ENCODE measurements around the gene ULK1. TPM values are rescaled to one million over a fixed set of nuclear protein-coding genes. Genes with fewer than 3 reads are reported as not detected.

The ULK1 gene
- total and polyA plus RNA-seq, 2 of the 13 experiments (the other 11 are each of a cell fraction or from before 2014, with no cell fraction given) = 2.8 to 10.1 TPM

GRCh38 chr12:131855521-131856142 is 38.8 kb upstream of the ULK1 start:
- in situ Hi-C loops (cut with HindIII; ENCODE audit: extremely low pct_ligation_motif_present, low pct_unique_long_range_greater_than_20kb) = no loop called here
- POLR2A ChIA-PET = no interaction called here

More at GRCh38 chr12:131855521-131856142, 38.8 kb upstream of the ULK1 start:
- ATAC-seq (no peak), DNase-seq (ENCODE audit: low spot score) (no peak), FAIRE-seq (no peak)
- Histone ChIP-seq H4K20me1 (ENCODE audit: insufficient read depth, low read length) (no peaks in the 10 kb centered on the region), H3K27ac (ENCODE audit: extremely low read length, insufficient read depth, low read length) (no peak overlapping the region), H3K4me1 (ENCODE audit: insufficient read depth, low read length) (peaks cover 80% of the 10 kb centered on the region), H3K4me2 (ENCODE audit: low read depth, low read length) (no peak overlapping the region), H3K9ac (ENCODE audit: insufficient read depth, low read depth, low read length) (no peak overlapping the region), H3K27me3 (ENCODE audit: control insufficient read depth in 1 of 2, insufficient read depth in 2 of 2, low read length in 2 of 2) (peaks cover 11 to 28% of the 10 kb centered on the region in 2 experiments), H3K9me3 (ENCODE audit: low read length) (no peaks in the 10 kb centered on the region), H2AFZ (ENCODE audit: low read length) (no peak overlapping the region), H3K4me3 (replicated peaks in 1 of 3; ENCODE audit: insufficient read depth in 1 of 3, low read depth in 2 of 3, low read length in 3 of 3) (no peak overlapping the region), H3K36me3 (replicated peaks in 1 of 2; ENCODE audit: control insufficient read depth in 1 of 2, insufficient read depth in 2 of 2, low read length in 2 of 2) (no peaks in the 10 kb centered on the region), H3K79me2 (ENCODE audit: insufficient read depth, low read length) (no peaks in the 10 kb centered on the region)
- no peak for TF ChIP-seq NCOA1 (CRISPR knock-in tag; IDR thresholded peaks at IDR 0.05)
- no peak for TF ChIP-seq ATAD3A (CRISPR knock-in tag; IDR thresholded peaks at IDR 0.05)
- TF ChIP-seq SALL2 (CRISPR knock-in tag; IDR thresholded peaks at IDR 0.05) = no peak
- no peak for TF ChIP-seq PRDM15 (CRISPR knock-in tag; IDR thresholded peaks at IDR 0.05)
- no peak for TF ChIP-seq SCMH1 (CRISPR knock-in tag; IDR thresholded peaks at IDR 0.05; ENCODE audit: borderline replicate concordance)
- no peak for TF ChIP-seq SP1 (IDR thresholded peaks at IDR 0.05)
- TF ChIP-seq SP1 (CRISPR knock-in tag; IDR thresholded peaks at IDR 0.05) = no peak
- no peak for TF ChIP-seq ZKSCAN5 (CRISPR knock-in tag; IDR thresholded peaks at IDR 0.05)
- no peak for TF ChIP-seq YEATS4 (CRISPR knock-in tag; IDR thresholded peaks at IDR 0.05; ENCODE audit: borderline replicate concordance)
- TF ChIP-seq ZNF20 (CRISPR knock-in tag; IDR thresholded peaks at IDR 0.05) = no peak
- no peak for TF ChIP-seq ETV6 (CRISPR knock-in tag; conservative IDR thresholded peaks at IDR 0.05)
- TF ChIP-seq ZMYM2 (CRISPR knock-in tag; IDR thresholded peaks at IDR 0.05) = no peak
- no TSS peak for BruUV-seq (replicated peaks)
- 76% methylated on average over 5 of the region's 30 CpGs for WGBS (ENCODE audit: low lambda C conversion rate)
- CTCF ChIA-PET (ENCODE audit: low intra/inter-chr PET ratio, low total read pairs) = no interaction called here
- intact Hi-C loops (cut with micrococcal nuclease; ENCODE audit: unreplicated experiment) = no loop called here

Data from HepG2 (cell line).